Parathyroid adenoma (tissue), 2 donors: ENCODE measurements around the gene KRT16.

Source experiments
- H2AFZ ChIP-seq: fragments of 300-600 bp; sonication (generic); one replicate; pipeline ENCODE4 v1.7.0; 2017; ENCODE audit warnings: antibody characterized with exemption, mild to moderate bottlenecking
- H3K27ac ChIP-seq: fragments of 300-600 bp; sonication (generic); one replicate; pipeline ENCODE4 v1.7.0; 2017
- H3K27me3 ChIP-seq: fragments of 300-600 bp; sonication (generic); one replicate; pipeline ENCODE4 v1.7.0; 2017; ENCODE audit warnings: low read length; ENCODE audit not compliant: control insufficient read depth, insufficient read depth
- H3K36me3 ChIP-seq: fragments of 300-600 bp; sonication (generic); one replicate; pipeline ENCODE4 v1.7.0; 2017; ENCODE audit warnings: low read length; ENCODE audit not compliant: control insufficient read depth, insufficient read depth
- H3K4me1 ChIP-seq: fragments of 300-600 bp; sonication (generic); one replicate; pipeline ENCODE4 v1.7.0; 2017; ENCODE audit warnings: control low read depth
- H3K4me2 ChIP-seq: fragments of 300-600 bp; sonication (generic); one replicate; pipeline ENCODE4 v1.7.0; 2017; ENCODE audit warnings: low read length
- H3K4me3 ChIP-seq: fragments of 300-600 bp; sonication (generic); one replicate; pipeline ENCODE4 v1.7.0; 2017; ENCODE audit warnings: low read depth, low read length
- H3K79me2 ChIP-seq: fragments of 300-600 bp; sonication (generic); one replicate; pipeline ENCODE4 v1.7.0; 2017; ENCODE audit warnings: control low read depth
- H3K9ac ChIP-seq: fragments of 300-600 bp; sonication (generic); one replicate; pipeline ENCODE4 v1.7.0; 2017; ENCODE audit warnings: mild to moderate bottlenecking
- H3K9me3 ChIP-seq: fragments of 300-600 bp; sonication (generic); one replicate; pipeline ENCODE4 v1.7.0; 2017; ENCODE audit warnings: low read length; ENCODE audit not compliant: control insufficient read depth
- TF ChIP-seq, protein P1 (sequence below): fragments of 300-600 bp; sonication (generic); IDR thresholded peaks from one replicate; pipeline ENCODE4 v1.7.0; 2017; ENCODE audit warnings: antibody characterized with exemption, mild to moderate bottlenecking
- donor health status: primary hyperparathyroidism.

KRT16 gene

DNA sequence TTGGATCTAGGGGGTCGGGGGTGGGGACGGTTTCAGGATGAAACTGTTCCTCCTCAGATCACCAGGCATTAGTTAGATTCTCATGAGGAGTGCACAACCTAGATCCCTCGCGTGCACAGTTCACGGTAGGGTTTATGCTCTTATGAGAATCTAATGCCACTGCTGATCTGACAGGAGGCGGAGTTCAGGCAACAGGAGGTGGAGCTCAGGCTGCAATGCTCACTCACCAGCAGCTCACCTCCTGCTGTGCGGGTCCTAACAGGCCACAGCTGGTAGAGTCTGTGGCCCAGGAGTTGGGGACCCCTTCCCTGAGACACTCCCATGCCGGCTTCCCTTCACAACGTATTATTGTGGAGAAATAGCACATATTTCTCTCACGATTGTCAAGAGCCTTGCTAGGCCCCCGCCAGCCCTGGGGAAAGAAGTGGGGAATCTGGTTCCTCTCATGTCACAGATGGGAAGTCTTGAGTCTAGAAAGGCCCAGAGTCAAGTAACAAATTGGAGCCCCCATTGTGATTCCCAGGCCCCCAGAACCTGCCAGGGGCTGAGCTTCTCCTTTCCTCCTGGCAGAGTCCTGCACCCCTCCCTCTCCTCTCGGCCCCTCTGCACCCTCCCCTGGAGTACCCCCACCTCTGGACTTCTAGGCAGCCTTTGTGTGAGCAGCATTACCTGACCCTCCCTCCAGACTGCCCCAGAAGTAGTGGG, 19.8 kb downstream of the KRT16 start:
- Histone ChIP-seq H3K36me3 (no peaks in the 10 kb centered on the region), H3K79me2 (no peaks in the 10 kb centered on the region), H3K27me3 (no peaks in the 10 kb centered on the region), H3K4me2 (no peak overlapping the region), H3K9me3 (no peaks in the 10 kb centered on the region), H3K27ac (no peak overlapping the region), H2AFZ (no peak overlapping the region), H3K4me3 (no peak overlapping the region), H3K9ac (no peak overlapping the region), H3K4me1 (no peaks in the 10 kb centered on the region)
- TF ChIP-seq, protein P1, sequence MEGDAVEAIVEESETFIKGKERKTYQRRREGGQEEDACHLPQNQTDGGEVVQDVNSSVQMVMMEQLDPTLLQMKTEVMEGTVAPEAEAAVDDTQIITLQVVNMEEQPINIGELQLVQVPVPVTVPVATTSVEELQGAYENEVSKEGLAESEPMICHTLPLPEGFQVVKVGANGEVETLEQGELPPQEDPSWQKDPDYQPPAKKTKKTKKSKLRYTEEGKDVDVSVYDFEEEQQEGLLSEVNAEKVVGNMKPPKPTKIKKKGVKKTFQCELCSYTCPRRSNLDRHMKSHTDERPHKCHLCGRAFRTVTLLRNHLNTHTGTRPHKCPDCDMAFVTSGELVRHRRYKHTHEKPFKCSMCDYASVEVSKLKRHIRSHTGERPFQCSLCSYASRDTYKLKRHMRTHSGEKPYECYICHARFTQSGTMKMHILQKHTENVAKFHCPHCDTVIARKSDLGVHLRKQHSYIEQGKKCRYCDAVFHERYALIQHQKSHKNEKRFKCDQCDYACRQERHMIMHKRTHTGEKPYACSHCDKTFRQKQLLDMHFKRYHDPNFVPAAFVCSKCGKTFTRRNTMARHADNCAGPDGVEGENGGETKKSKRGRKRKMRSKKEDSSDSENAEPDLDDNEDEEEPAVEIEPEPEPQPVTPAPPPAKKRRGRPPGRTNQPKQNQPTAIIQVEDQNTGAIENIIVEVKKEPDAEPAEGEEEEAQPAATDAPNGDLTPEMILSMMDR = no peak

DNA sequence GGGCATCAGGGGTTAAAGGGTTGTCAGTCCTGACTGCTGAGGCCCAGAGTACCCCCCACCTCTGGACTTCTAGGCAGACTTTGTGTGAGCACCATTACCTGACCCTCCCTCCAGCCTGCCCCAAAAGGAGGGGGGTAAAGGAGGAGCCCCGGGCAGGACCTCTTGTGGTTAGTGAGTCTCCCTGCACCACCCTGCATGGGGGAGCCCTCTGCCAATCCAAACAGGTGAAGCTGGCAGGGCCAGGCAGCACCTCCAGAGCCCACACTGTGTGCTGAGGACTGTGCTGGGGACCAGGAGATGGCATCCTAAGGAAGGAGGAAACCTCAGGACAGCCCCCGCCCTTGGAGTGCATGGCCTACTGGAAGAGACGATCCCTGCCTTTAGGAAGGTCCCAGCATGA, 23.3 kb downstream of the KRT16 start:
- Histone ChIP-seq H3K9me3 (no peaks in the 10 kb centered on the region), H3K4me3 (no peak overlapping the region), H3K27ac (no peak overlapping the region), H3K4me2 (no peak overlapping the region), H3K27me3 (no peaks in the 10 kb centered on the region), H2AFZ (no peak overlapping the region), H3K36me3 (no peaks in the 10 kb centered on the region), H3K9ac (no peak overlapping the region), H3K4me1 (no peaks in the 10 kb centered on the region), H3K79me2 (no peaks in the 10 kb centered on the region)
- TF ChIP-seq, protein P1 = no peak

DNA sequence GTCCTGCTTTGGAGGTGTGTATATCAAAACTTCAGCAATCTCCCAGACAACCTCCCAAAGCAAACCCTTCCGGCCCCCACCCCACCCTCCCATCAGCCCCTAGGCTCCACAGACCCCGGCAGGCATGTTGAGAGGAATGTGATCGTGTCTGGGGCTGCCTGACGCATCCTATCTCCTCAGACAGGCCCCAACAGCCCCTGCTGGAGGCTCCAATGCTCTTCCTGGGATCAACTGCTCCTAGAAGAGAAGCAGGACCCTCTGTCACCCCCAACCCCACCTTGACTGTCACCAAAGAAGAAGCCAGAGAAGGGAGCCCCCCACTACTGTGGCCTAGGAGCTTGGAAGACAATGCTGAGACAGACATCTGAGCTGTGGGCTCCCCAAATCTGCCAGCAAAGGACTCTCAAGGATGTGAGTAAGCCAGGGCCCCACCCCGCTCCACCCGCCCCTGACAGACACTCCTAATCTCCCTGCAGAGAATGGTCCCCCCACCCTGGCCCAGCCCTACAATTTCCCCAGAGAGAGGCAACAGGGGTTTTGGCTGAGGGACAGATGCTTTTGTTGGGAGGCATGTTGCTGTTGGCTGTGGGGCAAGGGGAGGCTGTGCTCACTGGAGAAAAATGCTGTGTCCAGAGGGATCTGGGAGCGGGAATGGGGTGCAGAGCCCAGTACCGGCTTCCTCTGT, 24.3 kb downstream of the KRT16 start:
- Histone ChIP-seq H3K9me3 (no peaks in the 10 kb centered on the region), H3K4me1 (no peaks in the 10 kb centered on the region), H3K4me2 (no peak overlapping the region), H2AFZ (no peak overlapping the region), H3K27me3 (no peaks in the 10 kb centered on the region), H3K36me3 (no peaks in the 10 kb centered on the region), H3K27ac (no peak overlapping the region), H3K4me3 (no peak overlapping the region), H3K9ac (no peak overlapping the region), H3K79me2 (no peaks in the 10 kb centered on the region)
- TF ChIP-seq, protein P1 = no peak

DNA sequence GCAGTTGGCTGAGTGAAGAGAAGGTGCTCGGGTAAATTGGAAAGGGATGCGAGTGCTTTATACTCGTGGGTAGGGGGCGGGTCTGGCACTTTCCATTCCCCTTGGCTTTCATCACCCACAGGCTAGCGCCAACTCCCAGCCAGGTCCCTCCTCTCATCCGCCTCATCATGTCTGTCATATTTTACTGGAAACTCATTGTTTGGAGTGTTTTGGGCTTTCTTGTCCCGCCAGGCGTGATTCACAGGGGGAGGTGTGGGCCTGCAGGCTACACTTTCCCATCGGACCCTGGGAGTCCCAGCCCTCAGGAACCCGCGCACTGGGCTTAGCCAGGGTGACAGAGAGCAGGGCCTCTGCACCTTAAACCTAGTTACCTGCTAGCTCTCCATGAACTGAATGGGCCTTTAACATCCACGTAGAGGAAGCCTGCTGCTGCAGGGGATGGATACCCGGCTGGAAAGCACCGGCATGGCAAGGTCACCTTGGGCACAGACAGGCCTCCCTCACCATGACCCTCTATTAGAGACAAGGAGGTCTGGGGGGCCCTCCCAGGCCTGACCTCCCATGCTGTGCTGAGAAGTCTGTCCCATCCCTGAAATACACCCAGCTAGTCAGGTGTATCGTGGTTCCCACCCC, 25.6 kb downstream of the KRT16 start, which contains the start of gene KRT14:
Gene KRT14 (minus strand): TSS at position 33 of the 633 bp plus-strand sequence. CDS start 61 bp downstream, outside the sequence.
- Histone ChIP-seq H3K4me2 (no peak within 1 kb of the TSS), H3K27ac (no peak within 1 kb of the TSS), H3K27me3 (no peaks in the 10 kb centered on the region), H2AFZ (no peak within 1 kb of the TSS), H3K36me3 (no peaks in the 10 kb centered on the region), H3K4me3 (no peak within 1 kb of the TSS), H3K4me1 (no peaks in the 10 kb centered on the region), H3K79me2 (no peaks in the 10 kb centered on the region), H3K9ac (no peak within 1 kb of the TSS), H3K9me3 (no peaks in the 10 kb centered on the region)
- TF ChIP-seq, protein P1 = no peak
